GM23338 (cell line): Measurements from ENCODE around the gene LIMA1. TPM values are rescaled to one million over a fixed set of nuclear protein-coding genes. Genes with fewer than 3 reads are reported as not detected.
"Not testable (repeated sequence)": the region's sequence is repeated elsewhere in the genome, so short reads cannot be mapped to it uniquely, and the experiment has no call there.

Experiments used
- ATAC-seq: fragments of 200-7000 bp; cut with Tn5 transposase; 3 replicates; pipeline ENCODE4 v1.9.1; 2020
- DNase-seq: peaks from one replicate; pipeline ENCODE4 v3.0.0-alpha.2; 2015; ENCODE audit warnings: low spot score
- H2AFZ ChIP-seq: fragments of 200-600 bp; sonication (generic); 2 replicates; pipeline ENCODE4 v1.8.0; 2016; ENCODE audit warnings: antibody characterized with exemption, mild to moderate bottlenecking, moderate library complexity
- H3F3A ChIP-seq: fragments of 200-600 bp; sonication (generic); replicated peaks from 2 replicates; pipeline ENCODE4 v1.8.0; 2017; ENCODE audit warnings: antibody characterized with exemption, mixed run types, low read depth
- H3K27ac ChIP-seq: fragments of 200-600 bp; sonication (generic); 2 replicates; pipeline ENCODE4 v1.6.1; 2016; ENCODE audit warnings: low read depth
- H3K27me3 ChIP-seq: fragments of 200-600 bp; sonication (generic); 2 replicates; pipeline ENCODE4 v1.8.0; 2016; ENCODE audit warnings: mild to moderate bottlenecking, mixed run types, moderate library complexity; ENCODE audit not compliant: insufficient read depth
- H3K36me3 ChIP-seq: fragments of 200-600 bp; sonication (generic); 2 replicates; pipeline ENCODE4 v1.8.0; 2016; ENCODE audit warnings: mild to moderate bottlenecking; ENCODE audit not compliant: insufficient read depth
- H3K4me1 ChIP-seq: fragments of 200-600 bp; sonication (generic); 2 replicates; pipeline ENCODE4 v1.8.0; 2016; ENCODE audit warnings: mild to moderate bottlenecking, moderate library complexity; ENCODE audit not compliant: insufficient read depth
- H3K4me2 ChIP-seq: fragments of 200-600 bp; sonication (generic); 2 replicates; pipeline ENCODE4 v1.7.1; 2017; ENCODE audit warnings: mixed run types
- H3K4me3 ChIP-seq: fragments of 200-600 bp; sonication (generic); 2 replicates; pipeline ENCODE4 v1.6.1; 2016; ENCODE audit warnings: mixed run types
- H3K79me2 ChIP-seq: fragments of 200-600 bp; sonication (generic); replicated peaks from 2 replicates; pipeline ENCODE4 v1.8.0; 2017; ENCODE audit warnings: mild to moderate bottlenecking; ENCODE audit not compliant: insufficient read depth
- H3K9me2 ChIP-seq: fragments of 200-600 bp; sonication (generic); 2 replicates; pipeline ENCODE4 v1.8.0; 2017; ENCODE audit not compliant: insufficient read depth
- H4K20me1 ChIP-seq: fragments of 200-600 bp; sonication (generic); replicated peaks from 2 replicates; pipeline ENCODE4 v1.8.0; 2017; ENCODE audit warnings: mild to moderate bottlenecking; ENCODE audit not compliant: insufficient read depth
- H3K27ac Mint-ChIP-seq: 2 replicates; pipeline ENCODE4 v1.8.0; 2020; ENCODE audit warnings: inconsistent platforms, mild to moderate bottlenecking, moderate library complexity, mixed read lengths
- H3K27me3 Mint-ChIP-seq: 3 replicates; pipeline ENCODE4 v1.8.0; 2022; ENCODE audit warnings: low read depth, mild to moderate bottlenecking, moderate library complexity, mixed read lengths, inconsistent platforms; ENCODE audit not compliant: insufficient read depth, poor library complexity
- H3K36me3 Mint-ChIP-seq: 3 replicates; pipeline ENCODE4 v1.8.0; 2021; ENCODE audit warnings: low read depth, mild to moderate bottlenecking, inconsistent platforms, moderate library complexity, mixed read lengths
- H3K4me1 Mint-ChIP-seq: 3 replicates; pipeline ENCODE4 v1.8.0; 2020; ENCODE audit warnings: mild to moderate bottlenecking, inconsistent platforms, mixed read lengths
- H3K4me3 Mint-ChIP-seq: 3 replicates; pipeline ENCODE4 v1.8.0; 2021; ENCODE audit warnings: moderate library complexity, mild to moderate bottlenecking, inconsistent platforms, mixed read lengths
- H3K9me3 Mint-ChIP-seq: 3 replicates; pipeline ENCODE4 v1.8.0; 2020; ENCODE audit warnings: moderate library complexity, mild to moderate bottlenecking, inconsistent platforms, mixed read lengths
- CREB1 ChIP-seq: fragments of 250-450 bp; sonication (Bioruptor Pico); IDR thresholded peaks from 2 replicates; pipeline ENCODE4 v1.5.0; 2020; ENCODE audit warnings: low read depth, mild to moderate bottlenecking, moderate library complexity
- CTCF ChIP-seq, 2 experiments: fragments of 200-600 bp in 1 of 2; sonication (generic) in 1 of 2; conservative IDR thresholded peaks; 2 replicates each; pipeline versions ENCODE4 v1.5.1 to v1.6.1; 2016 to 2017; ENCODE audit warnings: antibody characterized with exemption in 2 of 2, low read depth in 2 of 2, mild to moderate bottlenecking in 2 of 2, moderate library complexity in 1 of 2
- ETS1 ChIP-seq: IDR thresholded peaks from 2 replicates; pipeline ENCODE4 v1.6.1; 2016; ENCODE audit warnings: antibody characterized with exemption
- EZH2 ChIP-seq: fragments of 200-600 bp; sonication (generic); IDR thresholded peaks from one replicate; pipeline ENCODE4 v1.8.0; 2017; ENCODE audit warnings: antibody characterized with exemption, mild to moderate bottlenecking, low read depth; ENCODE audit not compliant: unreplicated experiment
- EZH2phosphoT487 ChIP-seq: fragments of 200-600 bp; sonication (generic); IDR thresholded peaks from one replicate; pipeline ENCODE4 v1.8.1; 2018; ENCODE audit warnings: antibody characterized with exemption; ENCODE audit not compliant: unreplicated experiment
- JUNB ChIP-seq: IDR thresholded peaks from one replicate; pipeline ENCODE4 v1.6.1; 2016; ENCODE audit warnings: antibody characterized with exemption; ENCODE audit not compliant: unreplicated experiment
- POLR2AphosphoS5 ChIP-seq: IDR thresholded peaks from 2 replicates; pipeline ENCODE4 v1.6.1; 2016; ENCODE audit warnings: antibody characterized with exemption, low read depth
- ZNF331 ChIP-seq: fragments of 250-450 bp; sonication (Bioruptor Pico); IDR thresholded peaks from 2 replicates; pipeline ENCODE4 v1.5.0; 2020; ENCODE audit warnings: low read depth, mild to moderate bottlenecking, moderate library complexity
- polyA plus RNA-seq: library from polyadenylated mRNA; unstranded; fragments of >200 nt; fragmentation: Nextera tagmentation; extraction: Ambion mirVana; gene quantifications from 2 replicates; pipeline ENCODE4 v1.2.1, GENCODE V29; 2016
- total RNA-seq: library from RNA; depleted of rRNA; stranded (reverse); fragments of >200 nt; shearing (Covaris generic); gene quantifications from 2 replicates; pipeline ENCODE4 v1.2.3, GENCODE V29; 2014

LIMA1 gene
- total and polyA plus RNA-seq, 2 experiments from 2014 or later = 27.7 to 29.6 TPM

DNA sequence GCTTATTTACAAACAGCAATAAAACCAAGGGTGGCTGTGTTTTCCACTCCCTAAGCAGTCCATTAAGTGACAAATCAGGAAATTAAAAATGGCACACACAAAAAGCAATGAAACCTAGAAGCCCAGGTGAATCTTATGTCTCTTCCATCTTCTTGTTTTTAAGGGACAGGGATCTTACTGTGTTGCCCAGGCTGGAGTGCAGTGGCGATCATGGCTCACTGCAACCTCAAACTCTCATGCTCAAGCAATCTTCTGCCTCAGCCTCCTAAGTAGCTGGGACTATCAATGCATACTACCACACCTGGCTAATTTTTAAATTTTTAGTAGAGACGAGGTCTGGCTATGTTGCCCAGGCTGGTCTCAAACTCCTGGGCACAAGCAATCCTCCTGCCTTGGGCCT lies 63.8 kb downstream of the LIMA1 start:
- Histone ChIP-seq H3K27ac (no peak overlapping the region), H3F3A (no peaks in the 10 kb centered on the region), H2AFZ (no peak overlapping the region), H3K4me3 (no peak overlapping the region), H3K36me3 (no peaks in the 10 kb centered on the region), H3K4me2 (no peak overlapping the region), H3K9me2 (no peaks in the 10 kb centered on the region), H3K27me3 (no peaks in the 10 kb centered on the region), H3K79me2 (peaks cover 68% of the 10 kb centered on the region), H3K4me1 (peaks cover 15% of the 10 kb centered on the region), H4K20me1 (peaks cover 5% of the 10 kb centered on the region)
- Mint-ChIP-seq H3K27me3 (peaks cover 4% of the 10 kb centered on the region), H3K4me3 (peak overlapping the region; percentile 32; the same call in 1 of the 3 replicates), H3K9me3 (no peaks in the 10 kb centered on the region), H3K27ac (no peak overlapping the region), H3K4me1 (peaks cover 13% of the 10 kb centered on the region), H3K36me3 (peaks cover 8% of the 10 kb centered on the region; the same call in 2 of the 3 replicates)
- TF ChIP-seq CREB1 (CRISPR knock-in tag) = no peak
- TF ChIP-seq CTCF (conservative IDR thresholded peaks at IDR 0.05; ENCODE audit: low read depth in 2 of 2) = no peak
- no peak for TF ChIP-seq JUNB
- ATAC-seq = no peak
- DNase-seq = no peak

GRCh38 chr12:50219001-50219400 lies 64.3 kb downstream of the LIMA1 start:
- Histone ChIP-seq H3K79me2 (peaks cover 74% of the 10 kb centered on the region), H3K4me1 (peaks cover 16% of the 10 kb centered on the region)
- H3K4me1 Mint-ChIP-seq, H3F3A ChIP-seq, DNase-seq, H2AFZ ChIP-seq, H3K9me2 ChIP-seq, H3K4me3 ChIP-seq, H3K27me3 ChIP-seq, H3K4me3 Mint-ChIP-seq, H3K9me3 Mint-ChIP-seq, H4K20me1 ChIP-seq, H3K36me3 ChIP-seq, ATAC-seq, H3K36me3 Mint-ChIP-seq, H3K27ac ChIP-seq, H3K4me2 ChIP-seq, H3K27ac Mint-ChIP-seq, H3K27me3 Mint-ChIP-seq: not testable (repeated sequence)

GRCh38 chr12:50218386-50218785 lies 64.9 kb downstream of the LIMA1 start:
- H3K4me3 Mint-ChIP-seq = no peak overlapping the region
- TF ChIP-seq CTCF (conservative IDR thresholded peaks at IDR 0.05; ENCODE audit: low read depth in 2 of 2) (no peak), ETS1 (no peak), EZH2phosphoT487 (no peak), POLR2AphosphoS5 (no peak), ZNF331 (CRISPR knock-in tag) (no peak), EZH2 (no peak), JUNB (no peak)

More at GRCh38 chr12:50218386-50218785, 64.9 kb downstream of the LIMA1 start:
- Histone ChIP-seq H3K27me3 (no peaks in the 10 kb centered on the region), H3K9me2 (no peaks in the 10 kb centered on the region), H3K4me2 (no peak overlapping the region), H3K79me2 (peaks cover 80% of the 10 kb centered on the region), H3K27ac (no peak overlapping the region), H3K4me3 (no peak overlapping the region), H2AFZ (no peak overlapping the region), H3K36me3 (no peaks in the 10 kb centered on the region), H3K4me1 (peaks cover 13% of the 10 kb centered on the region), H3F3A (no peaks in the 10 kb centered on the region), H4K20me1 (peaks cover 5% of the 10 kb centered on the region)
- peaks cover 3% of the 10 kb centered on the region for H3K27me3 Mint-ChIP-seq
- H3K4me1 Mint-ChIP-seq = peaks cover 6% of the 10 kb centered on the region
- no peak for ATAC-seq
- DNase-seq = no peak
- H3K27ac Mint-ChIP-seq = no peak overlapping the region
- peaks cover 8% of the 10 kb centered on the region; the same call in 2 of the 3 replicates for H3K36me3 Mint-ChIP-seq
- H3K9me3 Mint-ChIP-seq = no peaks in the 10 kb centered on the region
